Bronchial epithelial cell (primary cell): ENCODE measurements around the gene TTC32. TPM values are rescaled to one million over a fixed set of nuclear protein-coding genes. Genes with fewer than 3 reads are reported as not detected.

Source experiments
- DNase-seq: peaks from one replicate; pipeline ENCODE4 v3.0.0-alpha.2; 2010; ENCODE audit warnings: low read depth
- FAIRE-seq: peaks from 2 replicates; lab custom pipeline; 2011; peaks lifted over from hg19 to GRCh38; lab: Jason Lieb, UNC
- H3K27me3 ChIP-seq: 2 replicates; pipeline ENCODE4 v1.5.1; 2011; ENCODE audit warnings: low read length; ENCODE audit not compliant: control insufficient read depth, insufficient read depth
- H3K36me3 ChIP-seq: 2 replicates; pipeline ENCODE4 v1.5.1; 2011; ENCODE audit warnings: low read length; ENCODE audit not compliant: control insufficient read depth, insufficient read depth
- H3K4me3 ChIP-seq: 2 replicates; pipeline ENCODE4 v1.5.1; 2011; ENCODE audit warnings: mild to moderate bottlenecking, low read depth, low read length, control low read depth
- total RNA-seq: library from RNA; depleted of rRNA; stranded (reverse); fragments of >200 nt; gene quantifications from 2 replicates; pipeline ENCODE4 v1.2.1, GENCODE V29; 2014
- TF ChIP-seq, protein P1 (sequence below): IDR thresholded peaks from 2 replicates; pipeline ENCODE4 v1.5.1; 2011; ENCODE audit warnings: mild to moderate bottlenecking, moderate library complexity, low read length, control low read depth, inconsistent platforms; ENCODE audit not compliant: insufficient read depth, severe bottlenecking

TTC32 gene
- total RNA-seq, 1 donor from 2014 or later, result 4.2 TPM

DNA sequence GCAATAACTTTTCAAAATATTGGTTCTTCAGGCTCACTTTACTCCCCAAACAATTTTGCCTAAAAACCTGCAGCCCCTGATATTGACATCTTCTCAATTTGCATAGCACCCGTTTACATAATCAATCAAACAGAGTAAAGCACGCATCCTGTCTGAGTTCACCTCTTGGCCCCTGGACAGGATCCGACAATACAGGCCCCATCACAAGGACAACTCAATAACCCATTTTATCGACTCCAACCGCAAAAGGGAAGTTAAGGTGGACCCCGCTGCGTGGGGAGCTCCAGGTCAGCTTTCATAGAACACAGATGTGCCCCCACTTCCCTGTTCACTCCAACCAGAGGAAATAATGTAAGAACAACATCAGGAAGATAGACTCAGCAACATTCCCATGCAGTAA lies 44.7 kb downstream of the TTC32 start:
- FAIRE-seq (no peak), DNase-seq (no peak)
- Histone ChIP-seq H3K36me3 (no peaks in the 10 kb centered on the region), H3K4me3 (no peak overlapping the region), H3K27me3 (no peaks in the 10 kb centered on the region)
- TF ChIP-seq, protein P1, sequence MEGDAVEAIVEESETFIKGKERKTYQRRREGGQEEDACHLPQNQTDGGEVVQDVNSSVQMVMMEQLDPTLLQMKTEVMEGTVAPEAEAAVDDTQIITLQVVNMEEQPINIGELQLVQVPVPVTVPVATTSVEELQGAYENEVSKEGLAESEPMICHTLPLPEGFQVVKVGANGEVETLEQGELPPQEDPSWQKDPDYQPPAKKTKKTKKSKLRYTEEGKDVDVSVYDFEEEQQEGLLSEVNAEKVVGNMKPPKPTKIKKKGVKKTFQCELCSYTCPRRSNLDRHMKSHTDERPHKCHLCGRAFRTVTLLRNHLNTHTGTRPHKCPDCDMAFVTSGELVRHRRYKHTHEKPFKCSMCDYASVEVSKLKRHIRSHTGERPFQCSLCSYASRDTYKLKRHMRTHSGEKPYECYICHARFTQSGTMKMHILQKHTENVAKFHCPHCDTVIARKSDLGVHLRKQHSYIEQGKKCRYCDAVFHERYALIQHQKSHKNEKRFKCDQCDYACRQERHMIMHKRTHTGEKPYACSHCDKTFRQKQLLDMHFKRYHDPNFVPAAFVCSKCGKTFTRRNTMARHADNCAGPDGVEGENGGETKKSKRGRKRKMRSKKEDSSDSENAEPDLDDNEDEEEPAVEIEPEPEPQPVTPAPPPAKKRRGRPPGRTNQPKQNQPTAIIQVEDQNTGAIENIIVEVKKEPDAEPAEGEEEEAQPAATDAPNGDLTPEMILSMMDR, result no peak

DNA sequence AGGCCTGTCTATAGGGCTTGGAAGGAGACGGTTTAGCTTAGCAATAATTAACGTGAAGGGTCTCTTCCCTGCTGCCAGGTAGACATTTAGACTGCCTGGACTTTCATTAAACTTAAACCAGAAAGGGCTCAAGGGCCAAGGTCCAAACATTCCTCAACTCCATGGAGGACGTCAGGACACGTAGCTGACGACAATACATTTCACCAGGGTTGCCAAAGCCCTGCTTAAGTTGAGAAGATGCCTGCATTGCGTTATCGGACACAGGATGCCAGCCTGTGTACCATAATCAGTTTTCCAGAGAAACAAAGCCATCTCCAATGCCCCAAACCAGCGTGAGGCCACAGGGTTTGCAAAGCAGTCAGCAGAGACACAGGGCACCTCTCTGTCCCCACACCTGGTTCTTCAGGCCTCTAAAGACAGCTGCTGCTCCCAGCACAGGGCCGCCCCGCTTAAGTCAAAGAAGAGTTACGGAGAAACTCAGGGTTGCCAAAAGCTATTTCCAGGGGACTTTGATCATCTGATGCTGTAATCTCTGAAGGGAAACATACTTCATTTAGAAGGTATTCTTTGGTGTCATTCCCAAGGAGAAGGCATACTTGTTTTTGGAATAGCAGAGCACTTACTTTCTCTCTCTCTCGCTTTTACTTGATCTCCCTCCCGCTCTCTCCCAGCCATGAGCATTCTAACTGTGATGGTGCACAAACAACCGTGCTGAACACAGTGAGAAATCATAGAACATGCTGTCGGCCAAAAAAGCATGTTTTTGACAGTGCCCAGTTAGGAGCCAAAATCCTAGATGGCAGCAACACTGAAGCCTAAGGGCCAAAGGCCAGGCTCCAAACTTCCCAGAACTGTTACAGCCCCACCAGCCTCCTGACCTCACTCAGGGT lies 46.0 kb downstream of the TTC32 start:
- TF ChIP-seq, protein P1, result no peak
- H3K36me3 ChIP-seq, result no peaks in the 10 kb centered on the region
- peak; percentile 13 for FAIRE-seq
- no peak for DNase-seq
- H3K4me3 ChIP-seq, result no peak overlapping the region
- H3K27me3 ChIP-seq, result no peaks in the 10 kb centered on the region

DNA sequence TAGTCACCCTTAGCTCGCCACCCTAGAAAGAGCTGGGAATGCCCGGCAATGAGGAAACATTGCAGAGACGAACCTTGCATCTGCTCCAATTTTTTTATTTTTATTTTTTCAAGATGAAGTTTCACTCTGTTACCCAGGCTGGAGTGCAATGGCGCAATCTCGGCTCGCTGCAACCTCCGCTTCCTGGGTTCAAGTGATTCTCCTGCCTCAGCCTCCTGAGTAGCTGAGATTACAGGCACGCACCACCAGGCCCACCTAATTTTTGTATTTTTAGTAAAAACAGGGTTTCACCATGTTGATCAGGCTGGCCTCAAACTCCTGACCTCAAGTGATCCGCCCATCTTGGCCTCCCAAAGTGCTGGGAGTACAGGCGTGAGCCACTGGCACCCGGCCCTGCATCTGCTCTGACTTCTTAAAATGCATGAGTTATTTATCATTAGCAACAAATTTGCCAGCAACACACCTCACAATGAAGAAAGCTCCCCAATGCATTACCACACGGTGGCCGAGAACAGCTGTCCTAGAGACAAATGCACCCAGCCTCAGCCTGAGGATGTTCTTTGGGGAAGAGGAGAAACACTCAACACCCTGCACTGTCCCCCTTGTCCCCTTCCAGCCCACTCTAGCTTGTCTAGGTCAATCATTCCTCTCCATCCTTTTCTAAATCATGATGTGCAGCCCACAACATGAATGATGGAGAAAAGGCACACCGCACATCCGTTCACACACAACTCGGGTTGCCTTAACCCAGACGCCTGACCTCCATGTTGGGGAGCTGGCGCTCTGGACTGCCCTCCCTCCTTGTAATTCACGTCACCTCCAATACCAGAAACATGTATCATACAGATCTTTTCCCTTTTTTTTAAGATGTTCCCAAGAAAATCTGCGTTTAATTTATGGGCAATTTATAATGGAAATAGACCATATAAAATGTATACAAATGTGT lies 46.9 kb downstream of the TTC32 start:
- TF ChIP-seq, protein P1, result no peak
- DNase-seq (no peak), FAIRE-seq (peak; percentile 55)
- no peaks in the 10 kb centered on the region for H3K36me3 ChIP-seq
- no peak overlapping the region for H3K4me3 ChIP-seq
- no peaks in the 10 kb centered on the region for H3K27me3 ChIP-seq

DNA sequence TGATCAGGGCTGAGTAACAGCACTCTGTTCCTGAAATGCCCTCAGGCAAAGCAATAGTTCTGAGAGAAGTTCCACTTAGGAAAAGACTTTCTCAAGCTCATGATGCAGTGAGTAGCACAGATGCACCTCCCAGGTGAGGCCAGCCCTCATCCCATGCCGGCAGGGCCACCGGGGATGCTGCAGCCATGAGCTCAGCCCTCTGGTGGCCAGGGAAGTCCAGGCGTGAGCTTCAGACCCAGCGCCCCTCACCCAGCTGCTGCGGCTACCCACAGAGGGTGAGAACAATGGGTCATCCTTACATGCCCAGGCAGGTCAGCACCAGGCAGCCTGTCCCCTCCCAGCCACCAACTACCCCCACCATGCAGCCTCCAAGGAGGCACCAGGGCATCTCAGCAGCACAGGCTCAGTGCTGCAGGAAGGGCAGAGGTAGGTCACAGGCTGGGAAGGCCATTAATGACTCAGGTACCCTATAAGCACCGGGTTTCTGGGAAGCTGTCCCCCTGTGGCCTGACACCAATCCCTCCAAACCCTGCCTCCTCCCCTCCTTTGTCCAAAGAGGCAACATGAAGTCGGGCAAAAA lies 50.6 kb downstream of the TTC32 start:
- DNase-seq (peak; percentile 39), FAIRE-seq (no peak)
- H3K27me3 ChIP-seq, result no peaks in the 10 kb centered on the region
- TF ChIP-seq, protein P1, result peak; percentile 55
- H3K4me3 ChIP-seq, result no peak overlapping the region
- no peaks in the 10 kb centered on the region for H3K36me3 ChIP-seq

DNA sequence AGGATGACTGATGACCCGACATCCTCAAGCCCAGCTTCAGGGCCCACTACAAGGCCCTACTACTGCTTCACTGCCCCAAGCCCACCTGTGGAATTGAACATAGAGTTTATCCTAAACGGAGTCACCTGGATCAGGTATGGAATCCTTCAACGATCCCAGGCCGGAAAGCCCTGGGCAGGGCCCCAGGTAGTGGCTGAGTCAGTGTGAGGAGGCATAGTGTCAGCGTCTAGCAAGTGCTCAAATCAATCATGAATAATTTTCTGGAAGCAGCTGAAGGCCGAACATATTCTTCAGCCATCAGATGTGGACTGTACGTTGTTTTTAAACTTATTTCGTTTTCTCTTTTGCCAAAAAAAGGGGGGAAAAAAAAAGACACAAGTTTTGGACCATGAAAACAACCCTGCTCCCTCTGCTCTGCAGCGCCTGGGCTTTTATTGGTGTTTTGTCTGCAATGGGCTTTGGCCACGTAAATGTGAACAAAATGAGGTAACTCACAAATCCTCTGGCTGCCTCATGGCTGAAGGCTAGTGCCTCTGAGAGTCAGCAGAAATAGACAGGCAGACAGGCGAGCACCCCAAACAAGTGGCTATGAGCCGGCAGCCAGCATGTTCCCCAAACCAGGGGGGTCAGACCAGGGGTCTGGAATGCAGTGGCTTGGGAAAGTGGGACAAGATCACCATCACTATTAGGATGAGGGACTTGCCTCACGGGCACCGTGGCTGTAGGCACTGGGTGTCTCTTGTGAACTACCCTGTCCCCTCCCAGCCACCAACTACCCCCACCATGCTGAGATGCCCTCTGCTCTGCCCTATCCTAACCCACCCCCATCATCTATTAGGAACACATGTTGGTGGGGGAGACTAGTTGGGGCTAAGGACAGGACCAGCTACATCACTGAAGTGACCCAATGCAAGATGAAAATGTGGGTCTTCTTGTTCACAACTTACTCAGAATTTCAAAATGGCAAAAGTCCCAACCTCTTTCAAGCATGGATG lies 51.4 kb downstream of the TTC32 start:
- DNase-seq, result peak; percentile 31
- Histone ChIP-seq H3K4me3 (no peak overlapping the region), H3K36me3 (no peaks in the 10 kb centered on the region), H3K27me3 (no peaks in the 10 kb centered on the region)
- TF ChIP-seq, protein P1, result no peak
- peak; percentile 43 for FAIRE-seq
